Glomerular endothelial cell (primary cell): ENCODE measurements around the gene DBH. TPM values are rescaled to one million over a fixed set of nuclear protein-coding genes. Genes with fewer than 3 reads are reported as not detected.

Experiments used
- DNase-seq: peaks from one replicate; pipeline ENCODE4 v3.0.0-alpha.2; 2011; ENCODE audit warnings: low read depth, low spot score; ENCODE audit errors: extremely low read depth
- total RNA-seq: library from RNA; depleted of rRNA; stranded (reverse); fragments of >200 nt; gene quantifications from 2 replicates; pipeline ENCODE4 v1.2.3, GENCODE V29; 2015

DBH gene
- not detected in 2 replicates for total RNA-seq

DNA sequence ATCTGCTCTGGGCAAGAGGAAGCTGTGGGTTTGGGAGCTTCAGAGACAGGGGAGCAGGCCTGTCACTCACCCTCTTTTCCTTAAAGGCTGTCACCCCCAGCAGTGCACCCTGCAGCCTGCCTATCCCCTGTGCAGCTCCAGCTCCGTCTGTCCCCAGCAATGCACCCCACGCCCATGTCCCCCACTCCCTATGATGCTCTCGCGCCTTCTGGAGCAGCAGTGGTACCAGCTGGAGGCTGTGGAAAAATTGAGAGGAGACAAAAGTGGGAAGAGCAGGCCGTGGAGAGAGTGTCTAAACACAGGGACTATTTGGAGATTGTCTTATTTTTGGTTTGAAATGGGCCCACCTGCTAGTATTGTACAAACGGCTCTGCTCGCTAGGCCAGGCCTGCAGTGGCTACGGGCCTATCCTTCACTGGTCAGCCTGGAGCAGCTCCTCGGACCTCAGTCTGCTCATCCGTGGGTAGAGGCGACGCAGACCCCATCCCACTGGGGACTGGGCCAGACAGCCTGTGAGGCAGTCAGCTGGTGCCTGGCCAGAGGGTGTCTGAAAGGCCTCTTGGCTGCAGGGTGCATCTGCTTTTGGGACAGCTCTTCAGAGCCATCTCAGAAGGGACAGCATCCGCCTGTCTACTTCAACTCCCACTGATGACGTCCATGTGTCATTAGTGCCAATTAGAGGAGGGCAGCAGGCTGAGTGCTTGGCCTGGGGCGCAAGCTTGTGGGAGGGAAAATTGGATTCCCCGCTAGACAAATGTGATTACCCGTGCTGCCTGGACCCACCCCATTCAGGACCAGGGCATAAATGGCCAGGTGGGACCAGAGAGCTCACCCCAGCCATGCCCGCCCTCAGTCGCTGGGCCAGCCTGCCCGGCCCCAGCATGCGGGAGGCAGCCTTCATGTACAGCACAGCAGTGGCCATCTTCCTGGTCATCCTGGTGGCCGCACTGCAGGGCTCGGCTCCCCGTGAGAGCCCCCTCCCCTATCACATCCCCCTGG is at the start of gene DBH:
Gene DBH (plus strand): TSS at position 831 of the 999 bp plus-strand sequence. CDS start 9 bp downstream, at position 840.
- DNase-seq = no peak

DNA sequence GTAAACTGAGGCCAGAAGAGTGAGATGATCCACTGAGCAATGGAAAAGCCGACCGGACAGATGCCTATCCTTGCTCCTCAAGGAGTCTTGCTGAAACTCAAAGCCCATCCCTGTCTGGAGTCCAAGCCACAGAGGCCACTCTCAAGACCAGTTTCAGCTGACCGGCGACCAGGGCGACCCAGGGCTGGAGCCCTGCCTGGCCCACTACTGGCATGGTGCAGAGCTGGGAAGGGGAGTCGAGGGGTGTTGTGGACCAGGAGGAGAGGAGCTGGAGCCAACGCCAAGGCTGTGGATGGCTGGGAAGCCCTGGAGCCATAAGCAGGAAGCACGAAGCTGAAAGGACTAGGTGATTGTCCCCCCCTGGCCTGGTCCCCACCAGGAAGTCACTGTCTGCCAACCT is 49.1 kb upstream of the DBH start:
- DNase-seq = no peak

DNA sequence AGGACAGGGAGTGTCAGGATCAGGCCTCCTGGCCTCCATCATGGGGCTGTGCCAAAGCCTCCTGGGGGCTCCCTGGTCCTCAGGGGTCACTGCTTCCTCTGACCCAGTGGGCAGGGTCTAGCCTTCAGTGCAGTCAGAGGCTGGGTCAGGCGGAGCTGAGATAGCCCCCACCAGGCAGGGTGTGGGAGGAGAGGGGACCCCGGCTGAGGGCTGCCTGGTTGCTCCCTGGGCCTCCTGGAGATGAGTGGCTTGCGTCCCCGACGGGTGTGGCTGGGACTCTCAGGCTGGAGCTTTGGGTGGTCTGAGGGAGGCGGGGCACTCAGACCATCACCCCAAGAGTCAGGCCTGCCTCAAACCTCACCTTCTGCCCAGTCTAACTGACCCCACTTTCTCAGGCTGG is 48.7 kb upstream of the DBH start:
- DNase-seq = no peak

DNA sequence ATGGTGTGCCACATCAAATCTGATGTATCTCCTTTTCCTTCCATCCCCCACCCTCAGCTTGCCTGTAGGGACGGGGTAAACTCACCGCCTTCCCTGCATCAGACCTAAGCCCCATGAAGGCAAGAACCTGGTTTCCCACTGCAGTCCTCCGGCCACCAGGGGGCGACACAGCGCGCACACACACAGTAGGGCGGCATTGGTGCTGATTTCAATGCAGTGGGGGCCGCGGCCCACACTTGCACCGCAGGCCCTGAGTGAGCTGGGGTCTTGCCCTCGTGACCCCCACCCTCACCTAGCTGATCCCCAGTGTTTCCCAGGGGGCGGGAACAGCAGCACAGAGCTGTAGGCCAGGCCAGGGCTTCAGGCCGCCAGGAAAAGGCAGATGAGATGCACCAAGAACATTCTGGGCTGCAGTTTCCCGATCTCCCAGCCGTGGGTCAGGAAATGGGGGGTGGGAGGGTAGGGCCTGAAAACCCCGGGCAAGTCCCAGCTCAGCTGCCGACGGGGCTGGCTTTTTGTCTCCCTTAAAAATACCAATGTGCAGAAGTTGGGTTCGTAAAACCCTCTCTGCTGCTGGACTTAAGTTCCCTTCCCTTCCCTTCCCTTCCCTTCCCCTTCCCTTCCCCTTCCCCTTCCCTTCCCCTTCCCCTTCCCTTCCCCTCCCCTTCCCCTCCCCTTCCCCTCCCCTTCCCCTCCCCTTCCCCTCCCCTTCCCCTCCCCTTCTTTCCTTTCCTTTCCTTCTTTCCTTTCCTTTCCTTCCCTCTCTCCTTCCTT is 46.5 kb upstream of the DBH start:
- DNase-seq = no peak

DNA sequence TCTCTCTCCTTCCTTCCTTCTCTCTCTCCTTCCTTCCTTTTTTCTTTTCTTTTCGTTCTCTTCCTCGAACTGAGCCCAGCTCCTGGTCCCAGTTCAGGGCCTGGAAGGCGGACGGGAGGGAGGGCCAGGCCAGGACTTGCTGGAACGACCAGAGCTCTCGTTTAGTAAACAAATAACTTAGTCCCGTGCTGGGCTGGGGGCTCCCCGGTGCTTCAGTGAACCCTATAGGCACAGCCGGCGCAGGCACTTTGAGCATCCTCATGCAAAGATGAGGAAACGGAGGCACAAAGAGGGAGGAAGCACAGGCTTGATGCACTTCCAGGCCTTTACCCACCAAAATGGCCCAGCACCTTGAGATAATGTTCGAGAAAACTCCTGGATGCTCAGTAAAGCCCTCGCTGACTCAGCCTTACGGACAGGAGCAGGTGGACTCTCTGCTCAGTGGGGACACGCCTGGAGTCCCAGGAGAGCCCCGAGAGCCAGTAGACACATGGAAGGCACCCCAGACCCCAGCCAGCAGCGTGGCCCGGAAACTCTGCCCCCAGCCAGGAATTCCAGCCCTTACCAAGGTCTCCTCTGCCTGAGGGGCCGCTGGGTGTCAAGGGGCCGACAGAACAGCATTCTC is 45.8 kb upstream of the DBH start:
- no peak for DNase-seq

DNA sequence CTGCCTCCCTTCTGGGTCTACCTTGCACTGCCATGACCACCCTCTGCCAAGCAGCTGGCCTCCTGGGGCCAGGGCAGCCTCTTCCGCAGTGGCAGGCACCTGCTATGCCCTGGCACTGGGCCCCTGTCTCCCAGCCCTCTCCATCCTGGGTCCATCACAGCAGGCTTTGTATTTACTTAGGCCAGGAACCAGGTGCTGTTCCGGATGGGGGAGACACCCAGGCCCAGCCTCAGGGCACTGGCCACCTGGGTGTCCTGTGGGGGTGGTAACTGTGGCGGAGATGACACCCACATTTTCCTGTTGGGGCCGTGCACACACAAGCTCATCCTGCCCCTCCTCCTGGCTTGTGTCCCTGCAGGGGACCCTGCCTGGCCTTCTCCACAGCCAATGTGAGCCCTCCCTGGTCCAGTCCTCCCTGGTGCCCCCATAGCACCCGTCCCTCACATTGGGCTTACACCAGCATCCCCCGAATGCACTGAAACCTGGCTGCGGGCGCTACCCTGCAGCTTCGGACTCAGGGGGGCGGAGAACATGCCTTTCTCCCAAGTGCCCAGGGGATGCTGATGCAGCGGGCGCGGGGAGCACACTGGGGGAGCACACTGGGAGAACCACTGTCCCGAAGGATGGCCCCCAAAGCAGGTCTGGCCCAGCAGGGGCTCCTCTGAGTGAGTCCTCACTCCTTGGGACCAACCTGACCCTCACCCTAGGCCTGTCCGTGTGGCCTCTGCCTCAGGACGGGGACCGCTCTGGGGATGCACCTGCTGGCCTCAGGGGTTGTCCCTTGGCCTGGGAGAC is 44.9 kb upstream of the DBH start:
- no peak for DNase-seq

DNA sequence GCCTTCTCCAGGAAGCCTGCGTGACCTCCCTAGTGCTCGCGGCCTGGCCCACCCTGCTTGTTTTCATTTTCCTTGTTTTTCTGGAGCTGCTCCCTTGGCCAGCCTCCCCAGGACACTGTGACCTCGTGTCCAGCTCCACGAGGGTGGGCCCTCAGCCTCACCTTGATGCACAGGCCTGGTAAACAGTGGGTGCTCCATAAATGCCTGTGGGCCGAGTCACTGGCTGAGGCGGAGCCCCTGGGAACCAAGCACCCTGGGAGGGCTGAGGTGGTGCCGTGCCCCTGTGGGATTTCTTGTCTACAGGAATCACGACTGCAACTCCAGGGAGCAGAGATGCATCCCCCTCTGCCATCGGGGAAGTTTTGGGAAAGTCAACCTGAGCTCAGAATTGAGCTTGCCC is 44.2 kb upstream of the DBH start:
- no peak for DNase-seq

DNA sequence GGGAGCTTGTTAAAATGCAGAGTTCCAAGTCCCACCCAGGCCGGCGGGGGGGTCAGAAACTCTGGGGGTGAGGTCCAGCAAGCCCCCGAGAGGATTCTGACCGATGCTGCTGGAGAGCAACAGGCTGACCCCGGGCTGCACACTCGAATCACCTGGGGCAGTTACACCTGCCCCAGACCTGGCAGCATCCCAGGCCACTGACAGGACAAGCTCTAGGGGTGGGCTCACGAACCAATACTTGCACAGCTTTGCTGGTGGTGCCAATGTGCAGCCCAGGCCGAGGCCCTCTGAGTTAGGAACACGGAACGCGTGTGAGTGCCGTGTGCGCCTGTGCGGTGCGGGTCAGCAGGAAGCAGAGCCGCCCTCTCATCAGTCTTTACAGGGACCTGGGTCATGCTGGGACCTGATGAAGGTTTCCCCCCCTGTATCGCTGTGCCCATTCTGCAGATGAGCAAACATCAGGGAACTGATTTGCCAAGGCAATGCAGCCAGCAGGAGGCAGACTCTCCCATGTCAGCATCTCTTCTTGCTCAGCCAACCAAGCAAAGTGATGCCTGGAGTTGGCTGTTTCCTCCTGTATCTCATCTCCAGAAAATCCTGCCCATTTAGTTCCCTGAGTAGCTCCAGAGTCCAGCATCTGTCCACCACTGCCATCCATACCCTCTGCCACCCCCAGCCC is 43.3 kb upstream of the DBH start:
- DNase-seq = no peak

DNA sequence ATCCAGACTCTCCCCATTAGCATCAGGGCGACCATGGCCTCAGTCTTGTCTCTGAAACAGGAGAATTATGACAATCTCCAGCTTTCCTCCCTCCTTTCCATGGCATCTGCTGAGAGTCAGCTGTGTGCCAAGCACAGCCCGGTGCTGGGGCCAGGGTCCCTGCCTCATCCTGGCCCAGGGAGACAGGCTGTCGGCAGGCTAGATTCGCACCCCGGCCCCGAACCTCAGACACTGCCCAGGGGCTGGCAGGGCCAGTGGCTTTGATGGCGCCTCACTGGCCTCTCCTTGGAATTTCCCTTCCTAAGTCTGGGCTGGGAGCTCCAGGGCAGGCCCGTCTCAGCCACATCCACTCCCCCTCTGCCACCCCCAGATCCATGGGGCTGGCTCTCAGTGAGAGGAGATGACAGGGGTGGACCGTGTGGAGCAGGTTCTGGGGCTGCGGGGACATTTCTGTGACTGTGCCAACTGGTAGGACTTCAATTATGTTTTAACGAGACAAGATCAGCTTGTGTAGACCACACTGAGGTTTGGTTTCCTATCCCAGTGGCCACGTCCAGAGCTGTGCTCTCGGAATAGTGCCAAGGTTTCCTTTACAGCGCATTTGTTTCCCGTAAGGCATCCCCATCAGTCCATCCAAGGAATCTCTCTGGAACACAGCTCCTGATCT is 42.4 kb upstream of the DBH start:
- DNase-seq = no peak

DNA sequence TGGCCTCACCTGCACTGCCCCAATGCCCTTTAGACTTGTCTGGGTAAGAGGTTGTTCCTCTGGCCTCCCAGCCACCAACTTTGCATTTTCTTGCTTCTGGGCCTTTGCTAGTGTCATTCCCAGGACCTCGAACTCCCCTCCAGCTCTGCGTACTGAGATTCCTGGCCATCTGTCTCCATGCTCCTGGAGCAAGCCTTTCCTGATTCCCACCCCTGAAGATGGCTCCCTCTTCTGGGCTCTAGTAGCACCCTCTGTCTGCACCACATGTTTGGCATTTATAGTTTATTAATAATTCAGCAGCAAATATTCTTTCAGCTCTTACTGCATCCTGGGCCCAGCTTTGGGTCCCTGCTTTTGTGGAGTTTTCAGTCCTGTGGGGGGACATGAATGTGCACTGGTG is 41.9 kb upstream of the DBH start:
- DNase-seq = no peak

DNA sequence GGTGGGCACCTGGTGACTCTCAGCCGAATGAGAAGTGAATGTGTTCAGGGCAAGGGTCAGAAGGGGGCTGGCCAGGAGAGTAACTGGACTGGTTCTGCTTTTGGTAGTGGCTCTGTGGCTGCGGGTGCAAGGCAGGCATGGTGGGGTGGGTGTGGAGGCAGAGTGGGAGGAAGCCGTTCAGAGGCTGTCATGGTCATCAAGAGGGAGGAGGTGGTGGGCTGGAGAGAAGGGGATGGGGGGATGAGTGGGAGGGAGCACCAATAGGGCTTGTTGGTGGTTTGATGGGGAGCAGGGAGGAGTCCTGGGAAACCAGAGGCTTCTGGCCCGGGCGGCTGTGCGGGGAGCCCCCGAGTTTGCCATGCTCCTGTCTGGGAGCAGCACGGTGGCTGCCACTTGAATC is 40.3 kb upstream of the DBH start:
- DNase-seq = no peak

DNA sequence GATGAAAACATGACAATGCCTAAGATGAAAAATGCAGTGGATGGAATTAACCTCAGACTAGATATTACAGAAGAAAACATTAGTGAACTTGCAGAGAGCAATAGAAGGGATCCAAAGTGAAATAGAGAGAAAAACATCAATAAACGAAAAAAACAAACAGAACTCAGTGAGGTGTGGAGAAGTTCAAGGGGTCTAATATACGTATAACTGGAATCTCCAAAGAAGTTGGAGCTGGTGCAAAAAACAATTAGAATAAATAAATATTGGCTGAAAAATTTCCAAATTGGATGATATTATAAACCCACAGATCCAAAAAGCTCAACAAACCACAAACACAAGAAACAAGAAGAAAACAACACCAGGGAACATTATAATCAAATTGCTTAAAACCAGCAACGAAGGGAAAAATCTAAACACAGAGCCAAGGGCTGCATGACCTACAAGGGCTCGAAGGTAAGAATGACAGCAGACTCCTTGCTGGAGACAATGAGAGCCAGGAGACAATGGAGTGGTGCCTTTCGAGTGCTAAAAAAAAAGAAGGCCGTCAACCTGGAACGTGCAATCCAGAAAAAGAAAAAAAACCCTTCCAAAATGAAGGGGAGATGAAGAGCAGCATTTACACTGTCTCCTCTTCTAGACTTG is 38.7 kb upstream of the DBH start:
- DNase-seq = no peak

DNA sequence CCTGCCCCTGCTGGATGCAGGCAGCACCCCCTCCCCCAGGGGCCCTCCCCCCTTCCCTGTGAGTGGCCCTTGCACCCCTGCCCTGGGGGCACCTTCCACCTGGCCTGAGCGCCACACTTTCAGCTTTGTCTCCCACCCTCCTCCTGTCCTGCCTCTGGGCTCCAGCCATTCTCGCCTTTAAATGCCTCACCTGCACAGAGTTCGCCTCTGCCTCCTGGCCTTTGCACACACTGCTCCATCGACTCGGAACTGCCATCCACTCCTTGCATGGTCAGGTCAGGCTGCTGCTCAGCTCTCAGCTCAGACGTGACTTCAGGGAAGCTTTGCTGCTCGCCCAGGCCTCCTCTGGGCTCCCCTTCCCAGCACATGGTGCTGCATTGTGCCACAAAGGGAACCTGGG is 37.2 kb upstream of the DBH start:
- no peak for DNase-seq

DNA sequence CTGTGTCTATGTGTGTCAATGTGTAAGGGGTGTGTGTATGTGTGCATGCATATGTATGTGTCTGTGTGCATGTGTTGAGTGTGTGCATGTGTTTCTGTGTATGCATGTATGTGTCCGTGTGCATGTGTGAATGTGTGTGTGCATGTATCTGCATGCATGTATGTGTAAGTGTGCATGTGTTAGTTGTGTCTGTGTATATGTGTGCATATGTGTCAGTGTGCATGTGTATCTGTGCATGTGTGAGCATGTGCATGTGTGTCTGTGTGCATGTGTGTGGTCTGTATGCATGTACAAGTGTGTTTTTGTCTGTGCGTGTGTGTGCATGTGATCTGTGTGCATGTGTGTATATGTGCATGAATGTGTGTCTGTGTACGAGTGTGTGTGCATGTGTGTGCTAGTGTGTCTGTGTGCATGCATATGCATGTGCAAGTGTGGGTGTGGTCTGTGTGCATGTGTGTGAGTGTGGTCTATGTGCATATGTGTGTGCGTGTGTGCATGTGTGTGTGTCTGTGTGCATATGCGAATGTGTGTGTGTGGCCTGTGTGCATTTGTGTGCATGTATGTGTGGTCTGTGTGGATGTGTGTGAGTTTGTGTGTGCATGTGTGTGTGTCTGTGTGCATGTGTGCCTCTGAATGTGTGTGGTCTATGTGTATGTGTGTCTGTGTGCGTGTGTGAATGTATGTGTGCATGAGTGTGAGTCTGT is 36.5 kb upstream of the DBH start:
- no peak for DNase-seq

DNA sequence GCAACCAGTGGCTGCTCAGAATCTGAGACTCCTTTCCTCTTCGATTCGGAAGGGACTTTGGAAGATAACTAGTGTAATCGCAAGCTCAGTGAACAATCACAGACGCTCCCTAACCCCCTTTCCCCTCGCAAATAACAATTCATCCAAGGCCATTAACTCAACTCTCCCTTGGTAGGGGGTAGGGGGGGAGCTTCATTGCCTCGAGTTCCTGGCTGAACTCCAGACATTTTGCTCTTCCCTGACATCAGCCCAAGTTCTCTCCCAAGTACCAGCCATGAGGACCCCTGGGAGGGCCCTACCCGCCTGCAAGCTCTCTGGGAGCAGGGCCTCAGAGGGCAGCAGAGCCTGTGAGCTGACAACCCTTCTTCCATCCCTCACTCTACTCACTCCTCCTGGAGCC is 35.4 kb upstream of the DBH start:
- DNase-seq = no peak

DNA sequence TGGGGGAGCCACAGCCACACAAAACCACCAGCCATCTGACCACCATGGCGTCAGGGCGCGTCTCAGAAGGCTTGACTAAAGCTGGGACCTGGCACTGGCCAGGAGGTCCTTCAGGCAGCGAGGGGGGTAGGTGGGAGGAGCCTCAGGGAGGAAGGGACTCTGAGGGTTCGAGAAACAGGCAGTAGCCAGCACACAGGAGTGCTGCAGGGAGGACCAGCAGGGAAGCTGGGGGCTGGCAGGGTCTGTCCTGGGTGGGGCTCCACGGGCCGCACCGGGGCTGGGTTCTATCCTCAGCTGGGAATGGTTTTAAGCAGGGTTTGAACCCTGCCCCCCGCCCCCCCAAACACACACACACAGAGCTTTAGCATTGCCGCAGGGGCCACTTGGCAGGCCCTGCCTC is 34.4 kb upstream of the DBH start:
- DNase-seq = no peak

DNA sequence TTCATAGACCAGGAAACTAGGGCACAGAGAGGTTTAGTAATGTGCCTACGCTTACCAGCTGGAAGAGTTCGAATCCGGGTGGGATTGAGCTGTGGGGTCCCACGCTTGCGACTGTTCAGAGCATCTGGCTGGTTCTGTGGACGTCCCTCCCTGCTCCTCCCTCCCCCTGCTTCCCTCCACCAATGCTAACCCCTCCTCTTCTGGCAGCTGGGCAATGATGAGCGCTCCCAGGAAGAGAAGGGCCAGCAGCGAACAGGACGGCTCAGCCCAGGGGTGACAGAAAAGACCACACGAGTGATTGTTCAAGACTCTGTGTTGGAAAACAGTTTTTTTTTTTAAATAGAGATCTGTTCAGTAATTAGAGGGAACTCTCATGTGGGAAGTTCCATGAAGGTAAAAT is 33.9 kb upstream of the DBH start:
- DNase-seq = no peak

DNA sequence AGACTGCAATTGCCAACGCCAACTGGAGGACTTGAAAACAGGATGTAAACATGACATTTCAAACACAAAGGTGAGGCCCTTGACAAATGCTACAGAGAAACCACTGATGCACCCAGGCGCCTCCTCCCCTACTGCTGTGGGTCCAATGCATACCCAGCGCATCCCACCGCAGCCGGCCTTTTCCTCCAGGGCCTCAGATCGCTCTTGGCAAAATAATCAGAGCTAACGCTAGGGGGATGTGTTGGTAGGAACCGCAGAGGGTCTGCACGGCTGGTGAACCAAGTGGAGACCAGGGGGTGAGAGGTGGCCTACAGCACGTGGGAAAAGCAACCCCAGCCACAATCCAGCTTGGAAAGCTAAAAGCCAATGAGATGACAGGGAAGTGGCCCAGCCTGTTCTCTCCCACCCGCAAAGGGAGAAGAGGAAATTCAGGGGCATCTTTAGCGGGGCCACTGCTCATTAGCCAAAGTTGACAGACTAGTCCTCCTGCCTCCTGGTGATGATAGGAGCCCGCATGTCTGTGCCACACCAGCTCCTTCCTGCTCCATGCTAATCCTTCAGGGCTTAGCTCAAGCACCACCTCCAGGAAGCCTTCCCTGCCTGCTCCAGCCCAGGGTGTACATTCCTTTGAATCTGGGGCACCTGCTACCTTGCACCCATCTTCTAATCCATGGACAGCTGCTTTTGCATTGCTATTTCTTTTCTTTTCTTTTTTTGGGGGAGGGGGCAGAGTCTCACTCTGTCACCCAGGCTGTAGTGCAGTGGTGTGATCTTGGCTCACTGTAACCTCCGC is 32.8 kb upstream of the DBH start:
- no peak for DNase-seq
